Measurements from ENCODE around the gene ZSWIM6. TPM values are rescaled to one million over a fixed set of nuclear protein-coding genes. Genes with fewer than 3 reads are reported as not detected.

ZSWIM6 gene
- total RNA-seq, 4 donors from 2014 or later, result 9.2 to 15.3 (median 11.9) TPM

GRCh38 chr5:61352612-61353156 is 20.6 kb downstream of the ZSWIM6 start:
- TF ChIP-seq, protein P1, sequence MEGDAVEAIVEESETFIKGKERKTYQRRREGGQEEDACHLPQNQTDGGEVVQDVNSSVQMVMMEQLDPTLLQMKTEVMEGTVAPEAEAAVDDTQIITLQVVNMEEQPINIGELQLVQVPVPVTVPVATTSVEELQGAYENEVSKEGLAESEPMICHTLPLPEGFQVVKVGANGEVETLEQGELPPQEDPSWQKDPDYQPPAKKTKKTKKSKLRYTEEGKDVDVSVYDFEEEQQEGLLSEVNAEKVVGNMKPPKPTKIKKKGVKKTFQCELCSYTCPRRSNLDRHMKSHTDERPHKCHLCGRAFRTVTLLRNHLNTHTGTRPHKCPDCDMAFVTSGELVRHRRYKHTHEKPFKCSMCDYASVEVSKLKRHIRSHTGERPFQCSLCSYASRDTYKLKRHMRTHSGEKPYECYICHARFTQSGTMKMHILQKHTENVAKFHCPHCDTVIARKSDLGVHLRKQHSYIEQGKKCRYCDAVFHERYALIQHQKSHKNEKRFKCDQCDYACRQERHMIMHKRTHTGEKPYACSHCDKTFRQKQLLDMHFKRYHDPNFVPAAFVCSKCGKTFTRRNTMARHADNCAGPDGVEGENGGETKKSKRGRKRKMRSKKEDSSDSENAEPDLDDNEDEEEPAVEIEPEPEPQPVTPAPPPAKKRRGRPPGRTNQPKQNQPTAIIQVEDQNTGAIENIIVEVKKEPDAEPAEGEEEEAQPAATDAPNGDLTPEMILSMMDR (IDR thresholded peaks at IDR 0.05; ENCODE audit: low read depth), result no peak

DNA sequence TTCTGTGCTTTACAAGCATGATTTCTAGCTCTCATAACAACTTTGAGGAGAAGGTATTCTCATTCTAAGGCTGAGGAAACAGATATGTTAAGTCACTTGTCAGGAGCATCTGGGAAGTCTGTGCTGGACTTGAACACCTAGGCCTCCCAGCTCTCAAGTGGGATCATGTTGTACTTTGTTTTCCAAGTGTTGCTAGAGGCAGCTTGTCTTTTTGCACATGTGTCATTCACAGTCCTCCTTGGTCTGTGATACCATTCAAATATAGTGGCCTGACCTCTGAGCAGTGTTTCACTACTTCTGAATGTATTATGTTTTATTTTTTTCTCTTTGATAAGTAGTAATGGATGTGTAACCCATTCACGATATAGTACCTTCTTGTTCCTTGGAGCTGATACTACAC is 21.2 kb downstream of the ZSWIM6 start:
- TF ChIP-seq, protein P1 (IDR thresholded peaks at IDR 0.05; ENCODE audit: low read depth), result no peak

DNA sequence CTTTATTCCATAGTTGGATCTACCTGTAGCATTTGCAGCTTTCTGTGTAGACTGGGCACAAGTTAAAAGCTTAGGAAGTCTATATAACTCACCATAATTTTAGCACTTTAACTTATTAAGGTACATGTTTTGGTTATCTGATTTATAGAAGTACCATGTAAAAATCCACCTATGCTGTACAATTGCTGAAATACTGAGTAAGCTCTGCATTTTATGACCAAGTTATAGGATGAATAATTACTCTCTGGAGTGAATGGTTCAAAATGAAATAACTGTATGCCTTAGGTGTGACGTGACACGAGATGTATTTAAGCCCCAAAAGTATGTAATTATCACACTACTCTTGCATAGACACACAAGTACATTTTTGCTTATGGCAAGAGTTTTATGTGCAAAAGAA is 22.1 kb downstream of the ZSWIM6 start:
- TF ChIP-seq, protein P1 (IDR thresholded peaks at IDR 0.05; ENCODE audit: low read depth), result no peak

DNA sequence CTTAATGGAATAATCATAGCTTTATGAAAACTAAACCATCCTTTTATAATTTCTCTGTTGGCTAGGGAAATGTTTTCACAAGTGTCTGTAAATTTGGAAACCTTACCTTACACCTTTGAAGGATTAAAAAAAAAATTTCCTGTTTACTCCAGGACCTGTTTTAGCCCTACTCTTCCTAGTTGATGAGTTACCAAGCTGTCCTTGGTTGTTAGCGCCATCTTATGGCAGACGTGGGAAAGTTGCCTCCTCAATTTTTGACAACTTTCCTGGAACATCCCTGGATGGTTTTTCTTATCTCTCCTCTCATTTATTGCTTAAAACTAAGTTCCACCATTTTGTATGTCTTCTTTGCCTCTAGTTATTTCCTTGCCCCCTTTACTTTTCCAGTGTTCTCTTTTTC is 25.7 kb downstream of the ZSWIM6 start:
- TF ChIP-seq, protein P1 (IDR thresholded peaks at IDR 0.05; ENCODE audit: low read depth), result no peak

DNA sequence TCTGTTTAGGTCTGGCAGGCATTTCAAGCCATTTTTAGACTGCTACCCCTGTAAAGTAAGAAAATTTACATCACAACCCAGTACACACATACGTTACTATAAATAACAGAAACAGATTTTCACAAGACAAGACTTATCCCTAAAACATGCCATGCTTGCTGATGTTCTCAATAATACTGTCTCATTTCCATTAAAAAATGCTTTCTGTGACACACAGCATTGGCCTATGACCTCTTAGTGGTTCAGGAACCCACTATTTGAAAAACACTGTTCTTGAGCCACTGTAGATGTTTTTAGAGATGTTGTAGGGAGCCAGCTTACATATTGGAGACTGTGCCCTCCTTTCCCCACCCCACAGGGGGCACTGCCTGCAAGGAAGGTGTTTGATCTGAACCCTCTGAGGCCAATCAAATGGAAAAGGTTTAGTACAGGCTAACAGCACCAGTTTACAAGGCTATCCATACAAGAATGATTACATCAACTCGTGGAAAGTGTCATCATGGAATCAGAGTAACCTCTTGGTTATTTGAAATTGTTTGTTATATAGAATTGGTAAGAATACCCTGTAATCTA is 30.8 kb downstream of the ZSWIM6 start:
- TF ChIP-seq, protein P1 (IDR thresholded peaks at IDR 0.05; ENCODE audit: low read depth), result no peak

DNA sequence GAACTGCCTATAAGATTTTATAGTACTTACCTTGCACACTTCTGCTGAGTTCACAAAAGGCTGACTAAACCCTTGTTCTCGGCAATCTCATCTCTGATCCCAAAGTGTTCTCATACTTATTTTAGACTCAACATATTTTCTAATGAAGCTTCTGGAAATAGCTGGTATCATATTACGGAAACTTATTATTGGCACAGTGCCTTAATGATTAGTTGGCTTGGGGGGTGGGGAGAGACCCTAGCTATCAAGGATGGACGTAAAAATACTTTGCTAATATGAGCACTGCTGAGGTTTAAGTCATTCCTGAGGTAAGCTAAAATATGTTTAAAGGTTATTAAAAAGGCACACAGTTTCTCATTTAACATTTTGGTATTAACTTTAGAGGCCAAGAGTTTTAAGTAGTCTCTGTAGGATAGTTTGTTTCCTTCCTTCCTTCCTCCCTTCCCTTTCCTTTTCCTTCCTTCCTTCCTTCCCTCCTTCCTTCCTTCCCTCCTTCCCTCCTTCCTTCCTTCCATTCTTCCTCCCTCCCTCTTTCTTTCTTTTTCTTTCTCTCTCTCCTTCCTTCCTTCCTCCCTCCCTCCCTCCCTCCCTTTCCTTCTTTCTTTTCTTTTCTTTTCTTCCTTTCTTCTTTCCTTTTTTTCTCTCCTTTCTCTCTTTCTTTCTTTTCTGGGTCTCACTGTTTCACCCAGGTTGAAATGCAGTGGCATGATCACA is 31.5 kb downstream of the ZSWIM6 start:
- TF ChIP-seq, protein P1 (IDR thresholded peaks at IDR 0.05; ENCODE audit: low read depth), result no peak

- TF ChIP-seq, protein P1 (IDR thresholded peaks at IDR 0.05; ENCODE audit: low read depth), result no peak
These were observed 34.6 kb downstream of the ZSWIM6 start for GRCh38 chr5:61366497-61367240.
